ENCODE data around the gene NAALADL1.
A peak's percentile ranks its signal among the peaks of the same experiment; 100 is the strongest.

NAALADL1 gene

GRCh38 chr11:65095974-65096806 lies 37.8 kb upstream of the NAALADL1 start, which contains the start of gene VPS51:
TSS of gene VPS51 (plus strand) at chr11:65096214. CDS start at chr11:65096251, 37 bp downstream.
- H3K27ac ChIP-seq (ENCODE audit: low read depth, low read length): peak within 1 kb of the TSS; percentile 80
- H3K9ac ChIP-seq (ENCODE audit: low read length in 5 of 5): peak within 1 kb of the TSS; percentile 16 to 82 (median 72)
- H3K4me1 ChIP-seq (ENCODE audit: control insufficient read depth in 5 of 5, insufficient read depth in 5 of 5, low read length in 5 of 5): peaks cover 0 to 26% (median 16%) of the 10 kb centered on the region in 5 donors
- H3K4me3 ChIP-seq (ENCODE audit: low read depth in 1 of 5, low read length in 5 of 5): peak within 1 kb of the TSS; percentile 66 to 81 (median 81)
- H3K9me3 ChIP-seq (ENCODE audit: control insufficient read depth in 5 of 5, low read length in 5 of 5): no peaks in the 10 kb centered on the region
- H3K36me3 ChIP-seq (ENCODE audit: control insufficient read depth in 5 of 5, insufficient read depth in 5 of 5, low read length in 5 of 5): peaks cover 0 to 9% (median 3%) of the 10 kb centered on the region in 5 donors
- no peaks in the 10 kb centered on the region for H3K27me3 ChIP-seq (ENCODE audit: control insufficient read depth in 5 of 5, insufficient read depth in 4 of 5, low read length in 5 of 5)

GRCh38 chr11:65095427-65095826 lies 37.1 kb upstream of the NAALADL1 start:
- Histone ChIP-seq H3K27me3 (ENCODE audit: control insufficient read depth in 5 of 5, insufficient read depth in 4 of 5, low read length in 5 of 5) (no peaks in the 10 kb centered on the region), H3K4me1 (ENCODE audit: control insufficient read depth in 5 of 5, insufficient read depth in 5 of 5, low read length in 5 of 5) (peaks cover 0 to 20% (median 13%) of the 10 kb centered on the region in 5 donors), H3K9ac (ENCODE audit: low read length in 5 of 5) (peak overlapping the region in 1 of 5 donors; percentile 72), H3K4me3 (ENCODE audit: low read depth in 1 of 5, low read length in 5 of 5) (peak overlapping the region; percentile 66 to 81 (median 74)), H3K9me3 (ENCODE audit: control insufficient read depth in 5 of 5, low read length in 5 of 5) (no peaks in the 10 kb centered on the region), H3K27ac (ENCODE audit: low read depth, low read length) (peak overlapping the region; percentile 80), H3K36me3 (ENCODE audit: control insufficient read depth in 5 of 5, insufficient read depth in 5 of 5, low read length in 5 of 5) (peaks cover 0 to 9% (median 3%) of the 10 kb centered on the region in 5 donors)

DNA sequence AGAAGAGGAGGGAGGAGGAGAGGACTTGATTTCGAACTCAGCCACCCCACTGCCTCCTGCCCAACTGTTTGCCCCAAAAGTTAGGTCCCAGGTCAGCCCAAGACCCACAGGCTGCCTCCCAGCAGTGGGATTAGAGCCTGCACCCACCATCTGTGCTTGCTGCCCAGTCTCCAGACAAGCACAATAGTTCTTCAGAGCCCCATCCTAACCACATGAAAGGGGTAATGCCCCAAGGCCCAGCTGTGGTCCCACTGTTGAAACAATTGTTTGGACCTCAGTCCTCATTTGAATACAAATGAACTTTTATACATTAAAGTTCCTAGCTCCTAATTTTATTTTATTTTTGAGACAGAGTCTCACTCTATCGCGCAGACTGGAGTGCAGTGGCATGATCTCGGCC lies 32.3 kb upstream of the NAALADL1 start:
- Histone ChIP-seq H3K27me3 (ENCODE audit: control insufficient read depth in 5 of 5, insufficient read depth in 4 of 5, low read length in 5 of 5) (no peaks in the 10 kb centered on the region), H3K36me3 (ENCODE audit: control insufficient read depth in 5 of 5, insufficient read depth in 5 of 5, low read length in 5 of 5) (peaks cover 2 to 43% (median 40%) of the 10 kb centered on the region in 5 donors), H3K4me3 (ENCODE audit: low read depth in 1 of 5, low read length in 5 of 5) (no peak overlapping the region), H3K9me3 (ENCODE audit: control insufficient read depth in 5 of 5, low read length in 5 of 5) (no peaks in the 10 kb centered on the region), H3K9ac (ENCODE audit: low read length in 5 of 5) (peak overlapping the region in 1 of 5 donors; percentile 8), H3K27ac (ENCODE audit: low read depth, low read length) (no peak overlapping the region), H3K4me1 (ENCODE audit: control insufficient read depth in 5 of 5, insufficient read depth in 5 of 5, low read length in 5 of 5) (peaks cover 0 to 3% (median 2%) of the 10 kb centered on the region in 5 donors)

DNA sequence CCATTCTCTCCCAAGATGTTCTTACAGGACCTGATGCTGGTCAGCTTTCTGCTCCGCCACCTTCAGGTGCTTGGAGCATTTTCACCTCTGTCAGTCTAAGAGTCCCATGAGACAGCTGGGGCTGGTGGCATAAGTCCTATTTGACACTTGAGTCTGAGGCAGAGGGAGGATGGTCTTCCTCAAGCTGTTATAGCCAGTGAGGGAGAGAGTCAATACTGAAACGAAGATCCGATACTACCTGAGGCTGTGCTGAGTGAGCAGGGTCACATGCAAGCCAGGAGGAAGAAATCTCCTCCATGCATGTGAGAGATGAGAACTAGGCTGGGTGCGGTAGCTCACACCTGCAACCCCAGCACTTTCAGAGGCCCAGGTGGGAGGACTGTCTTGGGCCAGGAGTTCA lies 31.3 kb upstream of the NAALADL1 start:
- Histone ChIP-seq H3K4me1 (ENCODE audit: control insufficient read depth in 5 of 5, insufficient read depth in 5 of 5, low read length in 5 of 5) (peaks cover 4 to 11% (median 9%) of the 10 kb centered on the region in 5 donors), H3K9ac (ENCODE audit: low read length in 5 of 5) (no peak overlapping the region), H3K27me3 (ENCODE audit: control insufficient read depth in 5 of 5, insufficient read depth in 4 of 5, low read length in 5 of 5) (no peaks in the 10 kb centered on the region), H3K36me3 (ENCODE audit: control insufficient read depth in 5 of 5, insufficient read depth in 5 of 5, low read length in 5 of 5) (peaks cover 4 to 49% (median 46%) of the 10 kb centered on the region in 5 donors), H3K4me3 (ENCODE audit: low read depth in 1 of 5, low read length in 5 of 5) (no peak overlapping the region), H3K9me3 (ENCODE audit: control insufficient read depth in 5 of 5, low read length in 5 of 5) (no peaks in the 10 kb centered on the region), H3K27ac (ENCODE audit: low read depth, low read length) (no peak overlapping the region)

DNA sequence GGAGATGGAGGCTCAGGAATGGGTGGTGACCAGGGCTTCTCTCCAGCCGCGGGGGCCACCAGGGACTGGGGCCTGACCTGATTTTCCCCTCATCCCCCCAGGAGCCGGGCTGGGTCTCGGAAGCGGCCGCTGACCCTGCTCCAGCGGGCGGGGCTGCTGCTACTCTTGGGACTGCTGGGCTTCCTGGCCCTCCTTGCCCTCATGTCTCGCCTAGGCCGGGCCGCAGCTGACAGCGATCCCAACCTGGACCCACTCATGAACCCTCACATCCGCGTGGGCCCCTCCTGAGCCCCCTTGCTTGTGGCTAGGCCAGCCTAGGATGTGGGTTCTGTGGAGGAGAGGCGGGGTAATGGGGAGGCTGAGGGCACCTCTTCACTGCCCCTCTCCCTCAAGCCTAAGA lies 29.5 kb upstream of the NAALADL1 start:
- Histone ChIP-seq H3K4me1 (ENCODE audit: control insufficient read depth in 5 of 5, insufficient read depth in 5 of 5, low read length in 5 of 5) (peaks cover 6 to 22% (median 18%) of the 10 kb centered on the region in 5 donors), H3K4me3 (ENCODE audit: low read depth in 1 of 5, low read length in 5 of 5) (no peak overlapping the region), H3K9me3 (ENCODE audit: control insufficient read depth in 5 of 5, low read length in 5 of 5) (no peaks in the 10 kb centered on the region), H3K36me3 (ENCODE audit: control insufficient read depth in 5 of 5, insufficient read depth in 5 of 5, low read length in 5 of 5) (peaks cover 4 to 49% (median 46%) of the 10 kb centered on the region in 5 donors), H3K27ac (ENCODE audit: low read depth, low read length) (no peak overlapping the region), H3K27me3 (ENCODE audit: control insufficient read depth in 5 of 5, insufficient read depth in 4 of 5, low read length in 5 of 5) (no peaks in the 10 kb centered on the region), H3K9ac (ENCODE audit: low read length in 5 of 5) (no peak overlapping the region)

GRCh38 chr11:65087216-65087615 lies 28.9 kb upstream of the NAALADL1 start:
- H3K4me3 ChIP-seq (ENCODE audit: low read depth in 1 of 5, low read length in 5 of 5): no peak overlapping the region
- H3K4me1 ChIP-seq (ENCODE audit: control insufficient read depth in 5 of 5, insufficient read depth in 5 of 5, low read length in 5 of 5): peaks cover 6 to 22% (median 18%) of the 10 kb centered on the region in 5 donors
- H3K27me3 ChIP-seq (ENCODE audit: control insufficient read depth in 5 of 5, insufficient read depth in 4 of 5, low read length in 5 of 5): no peaks in the 10 kb centered on the region
- no peak overlapping the region for H3K27ac ChIP-seq (ENCODE audit: low read depth, low read length)
- H3K9me3 ChIP-seq (ENCODE audit: control insufficient read depth in 5 of 5, low read length in 5 of 5): no peaks in the 10 kb centered on the region
- peaks cover 4 to 49% (median 46%) of the 10 kb centered on the region in 5 donors for H3K36me3 ChIP-seq (ENCODE audit: control insufficient read depth in 5 of 5, insufficient read depth in 5 of 5, low read length in 5 of 5)
- peak overlapping the region in 1 of 5 donors; percentile 13 for H3K9ac ChIP-seq (ENCODE audit: low read length in 5 of 5)

- Histone ChIP-seq H3K36me3 (ENCODE audit: control insufficient read depth in 5 of 5, insufficient read depth in 5 of 5, low read length in 5 of 5) (peaks cover 4 to 49% (median 46%) of the 10 kb centered on the region in 5 donors), H3K4me1 (ENCODE audit: control insufficient read depth in 5 of 5, insufficient read depth in 5 of 5, low read length in 5 of 5) (peaks cover 6 to 22% (median 18%) of the 10 kb centered on the region in 5 donors), H3K9me3 (ENCODE audit: control insufficient read depth in 5 of 5, low read length in 5 of 5) (no peaks in the 10 kb centered on the region), H3K4me3 (ENCODE audit: low read depth in 1 of 5, low read length in 5 of 5) (no peak overlapping the region), H3K9ac (ENCODE audit: low read length in 5 of 5) (peak overlapping the region in 1 of 5 donors; percentile 13), H3K27ac (ENCODE audit: low read depth, low read length) (no peak overlapping the region), H3K27me3 (ENCODE audit: control insufficient read depth in 5 of 5, insufficient read depth in 4 of 5, low read length in 5 of 5) (no peaks in the 10 kb centered on the region)
Observed at GRCh38 chr11:65086809-65087208, 28.5 kb upstream of the NAALADL1 start.

GRCh38 chr11:65085446-65085845 lies 27.1 kb upstream of the NAALADL1 start:
- peaks cover 4 to 49% (median 46%) of the 10 kb centered on the region in 5 donors for H3K36me3 ChIP-seq (ENCODE audit: control insufficient read depth in 5 of 5, insufficient read depth in 5 of 5, low read length in 5 of 5)
- no peak overlapping the region for H3K27ac ChIP-seq (ENCODE audit: low read depth, low read length)
- H3K27me3 ChIP-seq (ENCODE audit: control insufficient read depth in 5 of 5, insufficient read depth in 4 of 5, low read length in 5 of 5): no peaks in the 10 kb centered on the region
- peak overlapping the region in 1 of 5 donors; percentile 88 for H3K4me3 ChIP-seq (ENCODE audit: low read depth in 1 of 5, low read length in 5 of 5)
- H3K9ac ChIP-seq (ENCODE audit: low read length in 5 of 5): peak overlapping the region in 1 of 5 donors; percentile 84
- no peaks in the 10 kb centered on the region for H3K9me3 ChIP-seq (ENCODE audit: control insufficient read depth in 5 of 5, low read length in 5 of 5)
- peaks cover 6 to 22% (median 18%) of the 10 kb centered on the region in 5 donors for H3K4me1 ChIP-seq (ENCODE audit: control insufficient read depth in 5 of 5, insufficient read depth in 5 of 5, low read length in 5 of 5)

DNA sequence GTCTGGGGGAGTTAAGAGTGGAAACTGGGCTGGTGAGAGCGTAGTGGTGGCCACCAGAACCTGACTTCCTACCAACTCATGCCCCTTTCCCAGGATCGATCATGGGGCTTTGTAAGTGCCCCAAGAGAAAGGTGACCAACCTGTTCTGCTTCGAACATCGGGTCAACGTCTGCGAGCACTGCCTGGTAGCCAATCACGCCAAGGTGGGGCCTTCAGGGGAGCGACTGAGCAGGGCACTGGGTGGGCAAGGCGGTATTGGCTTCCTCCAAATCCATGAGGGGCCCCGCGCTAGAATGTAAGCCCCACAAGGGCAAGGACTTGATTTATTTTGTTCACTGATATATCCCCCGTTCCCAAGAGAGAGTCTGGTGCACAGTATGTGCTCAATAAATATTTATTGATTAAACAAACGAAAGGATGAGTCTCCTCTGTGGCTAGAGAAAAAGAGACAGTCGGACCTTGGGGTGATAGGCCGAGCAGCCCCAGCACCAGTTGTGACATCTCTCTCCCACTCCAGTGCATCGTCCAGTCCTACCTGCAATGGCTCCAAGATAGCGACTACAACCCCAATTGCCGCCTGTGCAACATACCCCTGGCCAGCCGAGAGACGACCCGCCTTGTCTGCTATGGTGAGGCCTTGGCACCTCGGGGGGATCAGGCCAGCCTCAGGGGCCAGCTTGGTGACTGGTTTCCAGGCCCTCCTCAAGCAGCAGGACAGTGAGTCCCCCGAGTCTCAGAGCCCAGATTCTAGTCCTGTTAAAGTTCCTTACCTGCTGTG lies 26.4 kb upstream of the NAALADL1 start:
- Histone ChIP-seq H3K36me3 (ENCODE audit: control insufficient read depth in 5 of 5, insufficient read depth in 5 of 5, low read length in 5 of 5) (peaks cover 4 to 47% (median 45%) of the 10 kb centered on the region in 5 donors), H3K9ac (ENCODE audit: low read length in 5 of 5) (peak overlapping the region; percentile 68 to 91 (median 85))

More for the DNA sequence above, 26.4 kb upstream of the NAALADL1 start:
- Histone ChIP-seq H3K27ac (ENCODE audit: low read depth, low read length) (peak overlapping the region; percentile 78), H3K9me3 (ENCODE audit: control insufficient read depth in 5 of 5, low read length in 5 of 5) (no peaks in the 10 kb centered on the region), H3K27me3 (ENCODE audit: control insufficient read depth in 5 of 5, insufficient read depth in 4 of 5, low read length in 5 of 5) (no peaks in the 10 kb centered on the region), H3K4me1 (ENCODE audit: control insufficient read depth in 5 of 5, insufficient read depth in 5 of 5, low read length in 5 of 5) (peaks cover 6 to 22% (median 18%) of the 10 kb centered on the region in 5 donors), H3K4me3 (ENCODE audit: low read depth in 1 of 5, low read length in 5 of 5) (peak overlapping the region; percentile 88 to 94 (median 89))

Data from subcutaneous abdominal adipose tissue (tissue), 5 donors.